ENCODE data around the gene COMMD1.
"Not testable (repeated sequence)": the region's sequence is repeated elsewhere in the genome, so short reads cannot be mapped to it uniquely, and the experiment has no call there.

Gene COMMD1

DNA sequence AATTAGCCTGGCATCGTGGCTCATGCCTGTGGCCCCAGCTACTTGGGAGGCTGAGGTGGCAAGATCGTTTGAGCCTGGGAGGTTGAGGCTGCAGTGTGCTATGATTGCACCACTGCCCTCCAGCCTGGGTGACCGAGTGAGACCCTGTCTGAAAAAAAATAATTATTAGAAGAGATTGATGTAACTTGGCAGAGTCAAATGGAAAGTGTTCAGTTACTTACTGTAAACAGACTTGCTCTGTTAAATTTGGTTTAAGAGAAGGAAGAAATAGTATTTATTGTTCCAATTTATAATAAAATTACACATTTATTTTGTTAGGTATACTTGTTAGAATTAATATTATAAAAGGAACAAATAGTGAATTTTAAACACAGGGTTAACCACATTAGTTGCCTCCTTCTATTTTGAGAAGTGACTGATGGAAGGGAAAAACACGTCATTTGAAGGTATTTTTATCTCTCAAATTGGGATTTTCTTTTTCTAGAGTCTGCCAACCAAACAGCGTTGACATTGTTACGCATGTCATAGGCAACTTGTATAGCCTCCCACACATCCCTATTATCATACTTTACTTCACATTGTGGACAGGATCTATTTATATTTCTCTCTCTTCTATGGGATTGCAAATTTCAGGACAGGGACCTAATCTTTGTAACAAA is 171.6 kb downstream of the COMMD1 start:
- DNase-seq: no peak

DNA sequence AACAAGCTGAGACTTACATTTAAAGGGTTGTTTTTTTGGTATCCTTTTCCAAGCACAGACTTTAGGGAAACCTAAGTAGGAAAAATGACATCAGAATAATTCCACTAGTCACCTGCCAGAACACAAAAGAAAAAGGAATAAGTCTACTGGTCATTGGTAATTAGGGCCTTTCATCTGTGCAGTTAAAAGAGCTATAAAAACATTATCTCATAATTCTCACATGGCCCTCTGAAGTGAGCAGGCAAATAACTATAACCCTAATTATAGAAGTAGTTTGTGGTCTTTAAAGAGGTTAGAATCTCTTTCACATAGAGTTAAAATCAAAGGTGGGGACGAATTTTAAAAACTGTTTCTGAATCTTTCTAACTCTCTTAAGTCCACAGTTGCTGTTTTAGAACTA is 179.3 kb downstream of the COMMD1 start:
- DNase-seq: no peak

DNA sequence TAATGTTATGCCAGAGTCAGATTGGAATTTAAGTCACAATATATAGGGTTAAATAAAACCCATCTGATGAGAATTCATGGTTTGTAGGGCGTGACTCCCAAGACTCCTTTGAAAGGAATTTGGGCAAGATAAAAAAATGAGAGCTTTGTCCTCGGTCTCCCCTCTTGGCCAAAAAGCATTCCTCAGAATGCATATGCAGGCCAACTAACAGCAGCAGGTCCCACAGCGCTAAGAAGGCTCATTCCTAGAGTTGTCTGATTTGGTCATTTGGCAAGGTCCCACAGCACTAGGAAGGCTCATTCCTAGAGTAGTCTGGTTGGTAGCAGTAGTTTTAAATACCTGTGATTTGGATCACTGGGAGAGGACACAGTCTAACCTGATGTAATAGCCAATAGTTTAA is 184.2 kb downstream of the COMMD1 start:
- DNase-seq: no peak

DNA sequence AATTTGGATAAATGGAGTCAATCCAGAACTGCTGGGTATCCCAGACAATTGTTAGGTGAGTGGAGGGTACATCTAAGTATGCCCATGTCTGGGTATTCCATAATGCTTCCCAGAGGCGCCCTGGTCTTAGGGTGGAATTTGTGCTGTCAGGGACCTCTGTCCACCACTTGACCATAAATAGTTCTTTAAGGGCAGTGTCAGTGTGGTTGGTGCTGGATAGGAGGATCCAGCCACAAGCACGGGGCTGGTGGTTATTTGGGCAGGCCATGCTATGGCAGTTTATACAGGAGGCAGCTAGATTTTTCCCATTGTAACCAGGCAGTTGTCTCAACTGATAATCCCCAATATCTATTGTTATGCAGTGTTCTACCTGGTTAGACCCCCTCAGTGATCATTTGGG is 186.0 kb downstream of the COMMD1 start:
- DNase-seq: no peak

DNA sequence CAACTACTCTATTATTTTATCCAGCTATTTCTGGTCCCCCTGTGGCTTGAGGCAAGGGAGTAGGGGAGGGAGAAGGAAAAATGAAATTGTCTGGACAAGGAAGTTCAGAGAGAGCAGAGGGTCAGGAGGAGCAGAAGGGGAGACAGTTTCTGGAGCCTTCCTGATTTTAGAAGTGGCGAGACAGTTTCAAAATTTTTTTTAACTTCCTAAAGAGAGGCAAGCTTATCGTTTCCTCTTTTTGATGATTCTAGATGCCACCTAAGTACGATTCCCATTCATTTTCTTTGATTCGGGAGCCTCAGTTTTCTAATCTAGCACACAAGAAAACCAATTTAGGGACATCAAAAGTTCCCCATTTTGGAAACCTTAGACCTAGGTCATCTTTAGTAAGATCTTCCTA is 193.6 kb downstream of the COMMD1 start:
- DNase-seq: no peak

DNA sequence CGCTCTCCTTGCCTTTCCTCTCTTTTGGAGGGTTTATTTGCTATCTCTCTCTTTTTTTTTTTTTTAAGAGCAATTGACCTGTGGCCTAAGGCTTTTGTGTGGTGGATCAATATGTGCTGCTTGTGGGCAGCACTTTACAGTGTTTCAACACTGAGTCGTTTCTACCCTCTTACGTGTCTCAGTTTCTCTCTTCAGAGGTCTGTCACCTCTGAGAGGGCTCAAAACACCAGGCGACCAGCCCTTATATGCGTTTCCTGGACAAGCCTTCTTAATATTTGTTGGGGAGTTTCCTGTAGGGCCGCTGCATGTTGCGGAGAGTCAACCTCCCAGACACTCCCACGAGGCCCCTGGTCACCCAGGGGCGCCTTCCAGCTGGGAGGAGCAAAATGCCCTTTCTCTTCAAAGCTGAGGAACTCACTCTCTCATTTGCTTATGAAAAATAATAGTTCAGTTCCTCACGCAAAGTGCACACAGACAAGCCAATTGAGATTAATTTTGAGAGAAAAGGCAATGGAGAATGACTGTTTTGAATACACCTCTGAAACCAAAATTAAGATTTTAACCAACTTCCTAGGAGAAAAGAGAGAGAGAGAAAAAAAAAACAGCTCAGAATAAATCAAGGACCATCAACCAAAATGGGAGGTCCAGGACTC is 194.2 kb downstream of the COMMD1 start:
- no peak for DNase-seq

DNA sequence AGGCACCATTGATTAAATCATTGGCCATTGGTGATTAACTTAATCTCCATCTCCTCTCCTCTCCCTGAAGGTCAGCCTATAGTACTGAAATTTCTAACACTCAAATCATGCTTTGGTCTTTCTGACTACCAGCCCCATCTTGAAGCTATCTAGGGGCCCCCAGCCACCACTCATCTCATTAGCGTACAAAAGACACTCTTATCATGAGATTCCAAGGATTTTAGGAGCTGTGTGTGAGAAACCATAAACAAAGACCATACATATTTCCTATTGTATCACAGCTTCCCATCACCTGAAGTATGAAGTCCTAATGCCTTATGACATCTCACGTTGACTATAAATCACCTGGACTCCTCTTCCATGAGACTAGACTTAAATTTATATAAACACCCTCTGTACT is 196.4 kb downstream of the COMMD1 start:
- no peak for DNase-seq

DNA sequence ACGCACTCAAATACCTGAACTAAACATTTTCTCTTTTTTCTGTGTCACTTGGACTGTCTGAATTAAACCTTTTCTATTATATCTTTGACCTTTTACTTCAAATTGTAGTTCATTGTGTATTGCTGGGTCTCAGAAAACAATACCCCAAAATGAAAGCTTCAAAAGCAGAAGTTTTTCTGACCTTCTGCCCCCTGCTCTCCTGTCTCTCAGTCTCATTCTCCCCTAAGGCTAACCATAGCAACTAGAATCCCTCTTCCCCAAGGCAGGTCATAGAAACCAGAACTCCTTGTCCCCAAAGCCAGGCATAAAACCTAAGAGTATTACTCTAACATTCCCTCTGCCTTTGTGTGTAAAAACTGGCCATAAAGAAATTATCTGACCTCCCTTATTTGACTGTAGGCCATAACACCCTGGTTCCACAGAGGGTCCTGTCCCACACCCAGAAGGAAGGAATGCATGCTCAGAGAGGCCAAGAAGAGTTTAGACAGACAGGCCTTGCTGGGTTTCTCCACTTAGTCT is 197.0 kb downstream of the COMMD1 start:
- DNase-seq: no peak

DNA sequence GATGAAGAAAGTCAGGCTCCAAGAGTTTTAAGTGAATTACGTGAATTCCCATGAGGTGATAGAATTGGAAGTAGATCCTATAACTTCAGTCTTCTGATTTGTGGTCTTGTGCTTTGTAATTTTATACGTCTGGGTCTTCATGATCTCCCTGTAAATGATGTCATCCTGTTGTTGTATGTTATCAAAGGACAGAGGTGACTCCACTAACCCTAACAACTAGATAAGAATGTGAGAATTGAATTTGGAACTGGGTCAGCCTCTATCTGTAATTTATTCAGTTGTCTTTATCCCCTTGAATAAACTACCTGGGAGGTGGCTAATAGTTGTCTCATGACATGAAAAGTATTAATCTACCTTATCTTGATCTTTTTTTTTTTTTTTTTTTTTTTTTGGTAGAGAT is 204.1 kb downstream of the COMMD1 start:
- DNase-seq: no peak

DNA sequence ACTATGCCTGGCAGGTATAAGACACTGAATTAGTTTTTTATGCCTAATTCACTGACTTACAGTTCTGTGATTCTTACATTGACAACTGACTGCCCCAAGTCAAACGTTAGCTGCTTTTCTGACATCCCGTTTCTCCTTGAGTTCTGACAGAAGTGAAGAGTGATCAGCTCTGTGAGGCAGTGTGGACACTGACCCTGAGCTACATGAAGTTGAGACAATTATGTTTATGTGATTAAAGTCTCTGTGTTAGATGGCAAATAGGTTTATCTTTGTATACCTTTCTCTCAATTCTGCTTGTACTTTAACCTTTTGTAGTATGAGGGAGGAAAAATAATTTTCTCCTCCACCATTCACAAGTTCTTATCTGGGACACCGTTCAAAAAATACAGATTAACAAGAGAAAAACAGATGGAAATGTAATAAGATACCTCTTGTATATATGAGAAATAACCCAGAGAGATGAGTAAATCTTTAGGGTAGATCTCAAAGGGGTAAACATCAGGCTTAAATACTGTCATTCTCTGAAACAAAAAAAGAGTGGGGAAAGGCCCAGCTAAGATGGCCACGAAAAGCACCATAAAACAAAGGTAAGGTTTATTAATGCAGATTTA is 205.0 kb downstream of the COMMD1 start:
- DNase-seq: no peak

DNA sequence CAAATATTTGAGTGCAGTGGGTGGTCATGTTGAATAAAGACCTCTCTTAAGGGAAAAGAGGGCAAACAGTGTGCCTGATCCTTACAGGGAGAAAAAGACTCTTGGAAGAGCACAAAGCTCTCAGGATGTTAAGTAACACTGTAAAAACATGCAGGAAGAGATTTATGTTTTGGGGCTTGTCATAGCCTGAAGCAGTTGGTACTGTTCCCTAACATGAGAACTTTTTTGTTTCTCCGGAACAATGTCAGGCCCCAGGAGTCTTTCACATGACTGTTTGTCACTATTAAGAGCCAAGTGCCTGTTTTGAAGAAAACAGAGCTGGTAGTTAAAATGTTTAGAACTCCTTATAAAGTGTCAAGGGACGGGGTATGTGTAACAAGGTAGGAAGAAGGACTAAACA is 206.7 kb downstream of the COMMD1 start:
- no peak for DNase-seq

DNA sequence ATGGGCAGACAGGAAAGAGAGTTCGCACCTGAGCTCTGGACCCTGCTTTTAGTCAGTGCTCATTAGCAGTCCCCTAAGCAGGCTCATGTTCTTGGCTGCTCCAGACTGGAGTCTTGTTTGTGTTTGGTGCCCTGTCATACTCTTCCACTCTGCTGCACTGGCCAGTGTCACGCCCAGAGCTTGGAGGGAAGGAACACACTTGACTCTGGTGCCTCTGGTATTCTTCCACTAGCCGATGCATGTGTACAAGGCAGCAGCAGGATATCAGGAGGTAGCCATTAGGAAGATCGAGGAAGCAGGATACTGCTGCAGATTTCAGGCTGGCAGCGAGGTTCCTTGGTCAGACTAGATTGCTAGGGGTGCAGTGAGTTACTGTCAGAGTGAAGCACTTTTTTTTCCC is 209.1 kb downstream of the COMMD1 start:
- no peak for DNase-seq

DNA sequence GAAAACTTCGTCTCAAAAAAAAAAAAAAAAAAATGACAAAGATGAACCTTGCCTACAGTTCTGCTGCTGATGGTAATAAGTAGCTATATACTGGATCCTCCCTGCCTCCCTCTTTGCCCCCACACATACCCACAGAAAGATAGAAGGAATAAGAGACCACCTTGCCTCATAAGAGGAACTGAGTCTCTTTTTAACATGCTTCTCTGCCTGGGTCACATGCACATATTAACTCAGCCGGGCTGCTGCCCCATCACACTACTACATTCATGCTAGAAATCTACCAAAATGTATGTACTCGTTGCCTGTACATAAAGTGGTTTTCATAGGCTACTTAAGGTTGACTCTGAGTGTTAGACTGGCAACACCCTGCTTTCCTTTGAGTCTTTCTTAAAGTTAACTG is 211.5 kb downstream of the COMMD1 start:
- DNase-seq: no peak

DNA sequence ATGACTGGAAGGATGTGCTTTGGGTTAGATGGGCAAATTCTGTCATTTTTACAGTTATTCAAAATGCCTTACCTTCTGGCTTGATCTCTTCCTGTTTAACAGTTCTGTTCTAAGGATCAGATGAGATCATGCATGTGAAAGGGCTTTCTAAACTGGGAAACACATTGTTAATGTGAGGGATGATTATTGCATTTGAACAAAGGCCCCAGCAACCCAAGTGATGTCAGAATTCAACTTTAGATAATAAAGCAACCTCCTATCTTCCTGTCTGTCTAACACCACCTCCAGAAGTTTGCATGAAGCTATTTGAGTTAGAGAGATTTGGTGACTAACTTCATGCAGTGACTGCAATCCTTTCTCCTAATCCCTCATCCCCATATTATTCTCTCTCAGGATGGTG is 212.7 kb downstream of the COMMD1 start:
- DNase-seq: no peak

DNA sequence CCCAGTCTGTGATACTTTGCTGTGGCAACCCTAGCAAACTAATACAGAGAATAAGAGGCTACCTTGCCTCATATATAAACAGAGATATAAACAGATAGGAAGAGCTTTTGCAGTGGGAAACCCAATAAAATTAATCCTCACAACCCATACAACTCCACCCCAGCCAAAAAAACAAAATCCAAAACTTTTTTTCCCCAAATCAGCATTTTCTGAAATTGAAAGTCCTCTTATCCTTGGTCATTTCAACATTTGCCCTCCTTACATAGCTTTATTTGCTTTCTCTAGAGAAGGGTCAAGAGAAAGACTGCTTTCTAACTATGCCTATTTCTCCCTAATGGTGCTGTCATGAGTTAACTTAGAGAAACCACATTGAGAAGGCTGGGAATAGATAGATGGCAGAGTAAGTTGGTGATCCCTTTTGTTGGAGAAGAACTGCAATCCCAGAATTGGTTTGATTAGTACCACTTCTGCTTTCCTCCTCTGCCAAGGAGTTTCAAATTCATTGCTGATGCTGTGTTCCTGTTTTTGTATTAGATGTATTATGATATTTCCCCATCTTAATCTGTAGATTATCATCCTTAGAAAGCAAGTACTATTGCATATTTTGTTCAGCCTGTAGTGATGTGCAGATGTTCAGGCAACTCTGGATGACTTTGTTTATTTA is 214.0 kb downstream of the COMMD1 start:
- DNase-seq: no peak

DNA sequence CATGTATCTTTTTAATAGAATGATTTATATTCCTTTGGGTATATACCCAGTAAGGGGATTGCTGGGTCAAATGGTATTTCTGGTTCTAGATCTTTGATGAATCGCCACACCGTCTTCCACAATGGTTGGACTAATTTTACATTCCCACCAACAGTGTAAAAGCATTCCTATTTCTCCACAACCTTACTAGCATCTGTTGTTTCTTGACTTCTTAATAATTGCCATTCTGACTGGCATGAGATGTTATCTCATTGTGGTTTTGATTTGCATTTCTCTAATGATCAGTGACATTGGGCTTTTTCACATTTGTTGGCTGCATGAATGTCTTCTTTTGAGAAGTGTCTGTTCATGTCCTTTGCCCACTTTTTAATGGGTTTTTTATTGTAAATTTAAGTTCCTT is 220.8 kb downstream of the COMMD1 start:
- not testable (repeated sequence) for DNase-seq

DNA sequence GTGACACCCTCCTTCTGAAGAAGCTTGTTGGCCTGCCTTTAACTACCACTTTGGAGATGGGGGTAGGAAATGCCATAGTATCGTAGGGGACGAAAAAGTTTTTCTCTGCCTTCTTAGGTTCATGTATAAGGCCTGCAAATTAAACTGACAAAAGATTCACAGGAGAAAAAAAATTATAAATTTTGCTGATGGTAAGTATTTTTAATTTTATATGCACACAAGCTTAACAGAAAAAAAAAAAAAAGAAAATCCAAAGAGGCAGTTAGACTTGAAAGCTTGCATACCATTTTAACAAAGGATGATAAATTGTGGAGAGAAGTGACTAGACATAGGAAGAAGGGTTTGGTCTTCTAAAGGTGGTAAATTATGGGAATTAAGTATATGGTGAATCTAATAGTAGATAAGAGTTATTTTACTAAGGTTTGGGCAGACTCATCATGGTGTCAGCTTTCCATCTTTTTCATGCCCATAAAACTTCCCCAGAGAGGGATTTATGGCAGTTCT is 227.9 kb downstream of the COMMD1 start:
- DNase-seq: no peak

DNA sequence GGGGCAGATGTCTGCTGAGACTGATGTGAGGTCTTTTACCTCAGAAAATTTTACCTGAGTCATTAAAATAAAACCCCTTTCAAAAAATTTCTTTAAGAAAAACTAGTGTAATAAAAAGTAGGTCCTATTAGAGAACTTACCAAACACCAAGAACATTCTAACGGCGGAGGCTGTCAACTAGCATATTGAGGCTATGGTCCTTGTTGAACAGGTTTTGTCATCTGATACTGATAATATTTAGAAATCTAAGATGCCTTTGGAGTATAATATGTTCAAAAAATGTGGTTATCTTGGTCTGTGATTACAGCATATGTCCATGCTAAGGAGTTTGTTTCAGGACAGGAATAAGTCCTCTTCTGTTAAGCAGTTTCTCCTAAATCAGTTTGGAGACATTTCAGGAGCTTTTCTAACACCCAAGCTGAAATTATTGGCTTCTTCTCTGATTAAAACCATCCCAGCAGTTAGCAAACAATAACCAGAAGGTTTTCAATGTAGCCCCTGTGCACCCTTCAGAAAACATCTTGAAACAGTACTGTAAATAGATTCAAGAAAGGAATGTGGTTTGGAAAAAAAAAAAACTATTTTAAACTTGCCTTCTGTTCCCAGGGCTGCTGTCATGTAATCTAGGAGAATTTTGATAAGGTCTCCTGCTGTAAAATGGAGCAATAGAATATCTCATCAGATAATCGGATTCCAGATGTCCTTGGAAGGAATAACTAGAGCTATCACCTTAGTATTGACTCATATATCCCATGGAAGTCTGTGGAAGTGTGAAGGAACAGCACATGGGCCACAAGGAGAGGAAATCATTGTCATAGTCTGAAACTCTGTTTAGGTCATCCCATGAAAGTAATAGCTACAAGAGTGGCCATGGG is 231.7 kb downstream of the COMMD1 start:
- DNase-seq: no peak

DNA sequence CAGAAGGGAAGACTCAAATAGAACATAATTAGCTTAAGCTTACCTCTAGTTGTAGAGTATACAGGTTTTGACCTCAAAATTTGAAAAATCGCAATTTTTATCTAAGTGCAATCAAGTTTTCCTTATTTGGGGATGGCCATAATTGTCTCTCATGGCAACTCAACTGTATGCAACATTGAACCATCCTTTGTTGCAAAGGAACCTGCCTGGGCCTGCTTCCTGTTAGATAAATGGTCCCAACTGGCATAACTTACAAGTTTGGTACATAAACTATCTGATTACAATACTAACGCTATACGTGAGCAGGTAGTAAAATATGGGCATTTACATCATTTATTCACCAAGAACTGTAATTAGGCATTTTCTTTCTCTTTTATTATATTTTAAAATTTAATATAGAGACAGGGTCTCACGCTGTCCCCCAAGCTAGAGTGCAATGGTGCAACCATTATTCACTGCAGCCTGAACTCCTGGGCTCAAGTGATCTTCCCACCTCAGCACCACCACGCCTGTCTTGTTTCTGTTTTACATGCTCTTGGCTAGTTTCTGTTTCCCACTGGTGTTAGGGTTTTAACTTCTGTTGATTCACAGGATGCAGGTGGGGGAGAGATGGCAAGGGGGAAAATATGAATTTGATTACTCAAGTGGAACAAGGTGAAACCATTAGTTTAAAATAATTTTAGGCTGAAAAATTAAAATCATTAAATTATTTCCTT is 235.1 kb downstream of the COMMD1 start:
- no peak for DNase-seq

DNA sequence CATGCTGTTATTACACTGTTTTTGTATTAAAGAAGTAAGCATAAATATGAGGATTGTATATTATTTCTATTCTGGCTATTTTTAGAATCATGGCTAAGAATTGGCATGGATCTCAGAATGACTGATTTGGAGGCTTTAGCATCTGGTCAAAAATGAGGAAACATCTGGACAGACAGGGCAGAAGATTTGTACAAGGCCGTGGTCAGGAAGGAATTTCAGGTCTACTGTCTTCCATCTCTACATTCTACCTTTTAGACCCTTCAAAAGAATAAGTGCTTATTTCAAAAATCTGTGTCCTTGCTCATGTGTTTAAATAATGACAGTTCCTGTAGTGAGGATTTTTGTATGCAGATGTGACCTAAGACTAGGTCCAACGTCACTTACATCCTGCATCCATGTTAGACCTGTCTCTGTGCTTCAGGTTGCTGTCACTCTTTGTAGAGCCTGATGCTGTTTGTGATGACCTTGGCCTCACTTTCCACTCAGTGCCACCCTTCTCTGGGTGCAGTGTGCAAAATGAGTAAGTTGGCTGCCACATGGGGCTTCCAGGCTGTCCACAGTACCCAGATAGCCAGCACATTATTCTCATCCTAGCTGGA is 235.8 kb downstream of the COMMD1 start:
- no peak for DNase-seq

DNA sequence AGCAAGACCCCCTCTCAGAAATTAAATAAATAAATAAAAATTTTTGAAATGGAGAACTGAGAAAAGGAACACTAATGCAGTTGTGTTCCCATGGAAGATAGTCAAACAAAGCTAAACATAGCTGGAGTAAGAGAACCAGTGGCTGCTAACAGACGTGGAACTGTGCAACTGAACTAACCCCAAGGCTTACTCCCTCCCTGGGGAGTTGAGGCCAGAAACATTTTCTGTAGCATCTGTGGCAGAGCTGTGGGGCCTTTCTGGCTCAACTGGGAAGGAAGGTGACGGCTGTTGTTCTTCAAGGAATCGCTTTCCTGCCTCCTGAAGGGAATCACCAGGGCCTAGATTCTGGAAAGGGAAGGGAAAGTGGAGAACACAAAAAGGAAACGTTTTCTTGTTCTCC is 236.6 kb downstream of the COMMD1 start:
- no peak for DNase-seq

DNA sequence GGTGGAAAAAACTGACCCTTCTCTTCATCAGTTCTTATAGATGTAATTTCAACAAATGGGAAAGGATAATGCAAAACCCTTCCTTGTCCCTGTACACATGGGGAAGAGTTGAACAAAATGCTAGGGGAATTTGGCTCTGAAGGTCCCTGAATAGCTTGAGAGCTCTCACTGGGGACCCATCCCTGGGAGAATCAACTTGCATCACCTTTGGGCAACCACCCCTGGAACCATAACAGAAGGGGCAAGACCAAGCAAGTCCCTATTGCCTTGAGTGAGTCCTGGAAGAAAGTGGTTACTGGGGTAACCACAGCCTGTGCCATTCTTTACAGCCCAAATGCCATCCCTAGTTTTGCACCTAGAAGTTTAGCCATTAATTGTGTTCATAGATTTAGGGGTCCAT is 238.2 kb downstream of the COMMD1 start:
- DNase-seq: no peak
